Measurements from ENCODE around the gene SPTBN4.

DNA sequence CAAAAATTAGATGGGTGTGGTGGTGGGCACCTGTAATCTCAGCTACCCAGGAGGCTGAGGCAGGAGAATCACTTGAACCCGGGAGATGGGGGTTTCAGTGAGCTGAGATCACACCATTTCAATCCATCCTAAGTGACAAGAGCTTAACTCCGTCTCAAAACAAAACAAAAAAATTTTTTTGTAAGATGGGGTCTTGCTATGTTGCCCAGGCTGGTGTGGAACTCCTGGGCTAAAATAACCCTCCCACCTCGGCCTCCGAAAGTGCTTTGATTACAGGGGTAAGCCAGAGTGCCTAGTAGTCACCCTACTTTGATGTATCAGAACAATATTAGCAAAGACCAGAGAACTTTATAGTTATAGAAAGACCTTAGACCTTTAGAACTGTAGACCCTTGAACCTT, 7.9 kb downstream of the SPTBN4 start:
- no peak for TF ChIP-seq CTCF (IDR thresholded peaks at IDR 0.05)
- no peak for TF ChIP-seq POLR2A (IDR thresholded peaks at IDR 0.05)

Data from Peyer's patch (tissue), 4 donors.